ENCODE results near the gene AMMECR1L. TPM values are rescaled to one million over a fixed set of nuclear protein-coding genes. Genes with fewer than 3 reads are reported as not detected.
"Not testable (repeated sequence)": the region's sequence is repeated elsewhere in the genome, so short reads cannot be mapped to it uniquely, and the experiment has no call there.

The AMMECR1L gene
- total RNA-seq, 1 donor from 2014 or later: 19.0 TPM

DNA sequence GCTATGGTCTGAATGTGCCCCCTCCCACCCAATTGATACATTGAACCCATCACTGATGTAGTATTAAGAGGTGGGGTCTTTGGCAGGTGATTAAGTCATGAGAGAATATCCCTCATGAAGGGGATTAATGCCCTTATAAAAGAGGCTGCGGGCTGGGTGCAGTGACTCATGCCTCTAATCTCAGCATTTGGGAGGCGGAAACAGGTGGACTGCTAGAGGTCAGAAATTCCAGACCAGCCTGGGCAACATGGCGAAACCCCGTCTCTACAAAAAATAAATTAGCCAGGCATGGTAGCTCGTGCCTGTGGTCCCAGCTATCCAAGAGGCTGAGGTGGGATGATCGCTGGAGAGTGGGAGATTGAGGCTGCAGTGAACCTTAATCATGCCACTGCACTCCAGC, 42.1 kb downstream of the AMMECR1L start:
- intact Hi-C loops (cut with micrococcal nuclease): no loop called here

DNA sequence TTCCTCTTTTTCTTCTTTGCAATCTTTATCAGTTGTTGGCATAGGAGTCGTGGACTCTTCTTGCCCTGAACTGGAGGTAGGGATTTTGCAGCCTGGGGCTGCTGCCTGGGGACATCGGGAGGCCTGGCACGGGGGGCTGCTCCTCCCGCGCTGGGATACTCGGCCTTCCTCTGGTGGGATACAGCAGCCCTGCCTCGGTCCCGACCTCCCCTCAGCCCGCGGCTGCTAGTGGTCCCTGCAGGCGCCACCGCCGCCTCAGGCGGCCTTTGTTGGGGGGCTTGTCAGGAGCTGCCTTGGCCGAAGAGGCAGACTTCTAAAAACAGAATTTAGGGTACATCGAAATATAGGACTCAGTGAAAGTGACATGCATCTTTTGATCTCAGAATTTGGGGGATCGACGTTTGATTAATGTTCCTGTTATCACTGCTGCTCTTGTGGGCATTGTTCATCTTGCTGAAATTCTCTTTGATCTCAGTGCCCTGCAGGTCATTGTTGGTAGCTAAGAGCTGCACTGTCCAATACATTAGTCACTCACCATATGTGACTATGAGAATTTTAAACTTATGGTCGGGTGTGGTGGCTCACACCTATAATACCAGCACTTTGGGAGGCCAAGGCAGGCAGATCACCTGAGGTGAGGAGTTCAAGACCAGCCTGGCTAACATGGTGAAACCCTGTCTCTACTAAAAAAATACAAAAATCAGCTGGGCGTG, 44.1 kb downstream of the AMMECR1L start:
- intact Hi-C loops (cut with micrococcal nuclease): no loop called here

DNA sequence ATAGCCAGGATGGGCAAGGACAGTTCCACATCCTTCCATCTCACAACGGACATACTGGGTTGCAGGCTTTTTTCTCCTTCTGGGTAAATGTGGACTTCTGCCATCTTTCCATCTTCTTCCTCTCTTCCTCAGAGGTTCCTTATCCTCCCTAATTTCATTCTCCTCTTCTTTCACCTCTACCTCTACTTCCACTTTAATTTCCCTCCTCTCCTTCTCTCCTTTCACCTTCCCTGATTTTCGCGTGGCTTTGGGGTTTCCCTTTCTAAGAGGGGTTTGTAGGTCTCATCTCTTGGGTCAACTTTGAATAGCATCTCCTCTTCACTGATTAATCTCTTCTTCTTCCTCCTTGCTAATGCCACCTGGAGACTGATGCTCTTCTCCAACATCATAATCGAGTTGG, 44.9 kb downstream of the AMMECR1L start:
- intact Hi-C loops (cut with micrococcal nuclease): no loop called here

DNA sequence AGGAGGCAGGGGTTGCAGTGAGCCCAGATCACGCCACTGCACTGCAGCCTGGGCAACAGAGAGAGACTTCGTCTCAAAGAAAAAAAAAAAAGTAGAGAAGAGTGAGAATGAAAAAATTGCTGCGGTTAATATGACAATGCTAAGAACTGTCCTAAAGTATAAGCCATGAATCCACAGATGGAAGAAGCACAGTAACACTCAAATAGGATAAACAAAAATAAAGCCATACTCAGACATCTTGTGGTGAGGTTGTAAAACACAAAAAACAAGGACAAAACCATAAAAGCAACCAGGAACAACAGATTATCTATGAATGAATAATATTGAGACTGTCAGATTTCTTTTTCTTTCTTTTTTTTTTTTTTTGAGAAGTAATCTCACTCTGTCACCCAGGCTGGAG, 50.8 kb downstream of the AMMECR1L start:
- intact Hi-C loops (cut with micrococcal nuclease): no loop called here

DNA sequence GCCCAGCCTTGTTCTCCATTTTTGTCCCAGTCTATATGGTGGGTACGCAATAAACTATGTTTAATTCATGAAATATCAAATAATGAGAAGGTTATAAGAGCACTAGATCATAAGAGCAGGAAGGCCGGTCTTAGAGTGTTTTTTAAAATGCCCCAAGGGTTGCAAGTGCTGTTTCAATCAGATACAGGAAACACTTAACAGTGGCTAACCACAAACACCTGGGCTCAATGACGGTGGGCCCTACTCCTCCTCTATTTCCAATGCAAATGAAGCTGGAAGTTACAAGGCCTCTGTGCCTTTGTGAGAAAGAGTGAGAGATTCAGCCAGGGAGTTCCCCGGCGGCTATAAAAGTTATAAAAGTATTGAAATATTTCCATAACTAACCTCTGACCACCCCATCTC, 55.9 kb downstream of the AMMECR1L start:
- intact Hi-C loops (cut with micrococcal nuclease): loop anchor here (1.0 kb wide), 2 partner anchors 19 to 27 kb away; partner anchors contain the start of gene WDR33

DNA sequence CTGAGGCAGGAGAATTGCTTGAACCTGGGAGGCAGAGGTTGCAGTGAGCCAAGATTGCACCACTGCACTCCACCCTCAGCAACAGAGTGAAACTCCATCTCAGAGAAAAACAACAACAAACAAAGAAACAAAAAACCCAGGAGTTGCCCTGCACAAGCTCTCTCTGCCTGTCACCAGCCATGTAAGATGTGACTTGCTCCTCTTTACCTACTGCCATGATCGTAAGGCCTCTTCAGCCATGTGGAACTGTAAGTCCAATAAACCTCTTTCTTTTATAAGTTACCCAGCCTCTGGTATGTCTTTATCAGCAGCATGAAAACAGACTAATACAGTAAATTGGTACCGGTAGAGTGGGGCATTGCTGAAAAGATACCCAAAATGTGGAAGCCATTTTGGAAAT, 59.0 kb downstream of the AMMECR1L start:
- intact Hi-C loops (cut with micrococcal nuclease): not testable (repeated sequence)

DNA sequence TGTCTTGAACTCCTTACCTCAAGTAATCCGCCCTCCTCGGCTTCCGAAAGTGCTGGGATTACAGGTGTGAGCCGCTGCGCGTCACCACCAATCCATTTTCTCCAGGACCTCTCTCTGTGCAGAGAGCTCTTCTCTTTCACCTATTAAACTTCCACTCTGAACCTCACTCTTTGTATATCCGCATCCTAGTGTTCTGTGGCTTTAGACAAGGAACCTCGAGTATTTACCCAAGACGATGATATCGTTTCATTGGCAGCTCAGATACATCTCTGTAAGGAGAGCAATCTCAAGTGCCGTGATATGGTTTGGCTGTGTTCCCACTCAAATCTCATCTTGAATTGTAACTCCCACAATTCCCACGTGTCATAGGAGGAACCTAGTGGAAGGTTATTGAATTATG, 59.7 kb downstream of the AMMECR1L start:
- intact Hi-C loops (cut with micrococcal nuclease): no loop called here

DNA sequence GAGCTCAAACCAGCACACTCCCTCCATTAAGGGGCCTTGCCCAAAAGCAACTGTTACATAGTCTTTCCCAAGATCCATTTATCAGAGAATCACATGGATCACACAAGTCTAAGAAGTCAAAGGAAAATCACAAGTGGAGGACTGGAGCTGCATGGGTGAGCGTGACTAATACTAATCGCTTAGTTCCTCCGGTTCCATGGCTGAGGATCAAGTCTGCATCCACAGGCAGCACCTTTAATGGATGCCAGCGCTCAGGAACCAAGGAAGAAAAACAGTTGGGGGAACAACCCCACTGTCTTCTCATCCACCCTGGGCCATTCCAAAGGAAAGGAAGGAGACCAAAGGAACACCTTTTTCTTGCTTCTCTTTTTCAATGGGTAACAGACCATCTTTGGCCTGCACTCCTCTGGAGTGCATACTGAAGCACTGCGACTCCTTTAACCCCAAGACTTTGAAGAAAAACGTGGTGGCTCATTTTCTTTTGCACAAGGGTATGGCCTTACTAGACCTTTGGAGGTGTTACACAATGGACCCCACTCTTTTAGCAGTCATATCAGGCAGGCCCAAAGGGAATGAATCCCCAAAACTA, 65.6 kb downstream of the AMMECR1L start:
- intact Hi-C loops (cut with micrococcal nuclease): no loop called here

DNA sequence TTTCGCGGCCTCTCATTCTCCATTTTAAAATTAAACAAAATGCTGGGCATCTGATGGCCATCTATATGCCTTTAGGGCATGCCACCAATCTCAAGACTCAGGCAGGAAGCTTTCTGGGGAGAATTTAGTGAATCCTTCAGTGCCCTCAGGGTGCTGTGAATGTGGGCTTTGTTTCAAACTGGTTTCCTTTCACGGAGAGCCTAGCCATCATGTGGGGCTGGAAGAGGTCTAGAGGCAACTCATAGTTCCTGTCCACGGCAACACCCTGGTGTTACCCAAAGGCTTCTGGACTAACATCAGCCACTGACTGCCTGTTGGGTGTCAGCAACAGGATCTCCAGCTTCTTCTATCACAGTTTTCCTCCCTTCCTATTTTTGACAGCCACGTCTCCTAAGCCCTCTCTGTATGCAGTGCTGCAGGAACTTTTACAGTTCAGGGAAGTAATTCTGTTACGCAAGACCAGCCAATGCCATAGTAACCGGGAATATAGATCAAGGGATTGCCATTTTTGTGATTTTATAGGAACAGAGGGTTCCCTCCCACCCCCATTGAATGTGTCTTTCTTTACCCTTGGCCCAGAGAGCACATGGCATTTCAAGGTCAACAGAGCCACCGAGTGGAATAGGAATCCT, 66.8 kb downstream of the AMMECR1L start:
- intact Hi-C loops (cut with micrococcal nuclease): no loop called here

DNA sequence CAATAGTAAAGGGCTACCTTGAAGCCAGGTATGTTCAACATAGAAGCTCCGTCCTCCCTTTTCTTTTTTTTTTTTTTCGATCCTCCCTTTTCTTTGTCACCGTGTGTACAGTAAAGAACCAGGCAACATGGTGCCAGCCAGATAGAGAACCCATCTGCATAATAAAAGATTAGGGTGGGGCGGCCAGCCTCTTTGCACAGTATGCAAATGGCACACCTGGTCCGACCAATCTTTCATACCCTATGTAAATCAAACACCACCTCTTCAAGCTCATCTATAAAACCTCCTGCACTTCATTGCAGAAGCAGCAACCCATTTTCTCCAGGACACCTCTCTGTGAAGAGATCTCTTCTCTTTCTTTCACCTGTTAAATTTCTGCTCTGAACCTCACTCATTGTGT, 67.5 kb downstream of the AMMECR1L start:
- intact Hi-C loops (cut with micrococcal nuclease): no loop called here

DNA sequence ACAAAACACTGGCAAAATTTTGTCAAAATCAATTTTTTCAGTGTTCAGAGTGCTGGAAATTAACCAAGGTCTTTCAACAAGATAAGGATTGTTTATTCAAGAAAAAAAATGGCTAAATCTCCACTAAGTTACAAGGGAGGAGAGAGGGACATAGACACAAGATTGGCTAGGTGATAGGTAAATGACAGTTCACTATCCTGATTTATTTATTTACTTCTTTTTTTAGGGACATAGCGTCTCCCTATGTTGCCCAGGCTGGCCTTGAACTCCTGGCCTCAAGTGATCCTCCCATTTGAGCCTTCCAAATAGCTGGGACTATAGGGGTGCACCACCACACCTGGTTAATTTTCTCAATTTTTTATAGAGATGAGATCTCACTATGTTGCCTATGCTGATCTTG, 71.1 kb downstream of the AMMECR1L start:
- intact Hi-C loops (cut with micrococcal nuclease): loop anchor here (5.0 kb wide), 2 partner anchors 63 to 522 kb away; partner anchors contain the start of gene ERCC3

DNA sequence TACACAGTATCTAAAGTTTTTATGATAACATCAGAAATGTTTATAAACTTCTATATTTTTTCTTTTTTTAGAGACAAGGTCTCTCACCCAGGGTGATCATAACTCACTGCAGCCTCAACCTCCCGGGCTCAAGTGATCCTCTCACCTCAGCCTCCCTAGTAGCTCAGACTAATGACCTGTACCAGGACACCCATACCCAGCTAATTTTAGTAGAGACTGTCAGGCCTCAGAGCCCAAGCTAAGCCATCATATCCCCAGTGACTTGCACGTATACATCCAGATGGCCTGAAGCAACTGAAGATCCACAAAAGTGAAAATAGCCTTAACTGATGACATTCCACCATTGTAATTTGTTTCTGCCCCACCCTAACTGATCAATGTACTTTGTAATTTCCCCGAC, 73.3 kb downstream of the AMMECR1L start:
- intact Hi-C loops (cut with micrococcal nuclease): loop anchor here (5.0 kb wide), 2 partner anchors 65 to 520 kb away; partner anchors contain the start of gene ERCC3

Other genes starting within 250 kb of the AMMECR1L start
- gene GPR17, start 239.8 kb downstream of the AMMECR1L start, total RNA-seq: not detected in 2 replicates
- gene LIMS2, start 210.4 kb downstream of the AMMECR1L start, total RNA-seq: 12.4 and 13.9 TPM in 2 replicates
- gene SFT2D3, start 184.5 kb downstream of the AMMECR1L start, total RNA-seq: 5.7 and 5.8 TPM in 2 replicates
- gene WDR33, start 74.8 kb downstream of the AMMECR1L start, total RNA-seq: 75.7 and 79.3 TPM in 2 replicates
- gene POLR2D, start 27.8 kb downstream of the AMMECR1L start, total RNA-seq: 47.5 and 51.9 TPM in 2 replicates
- gene SAP130, start 142.1 kb upstream of the AMMECR1L start, total RNA-seq: 32.1 and 32.9 TPM in 2 replicates
- 74.9 and 76.8 TPM in 2 replicates for gene UGGT1, start 205.2 kb upstream of the AMMECR1L start, total RNA-seq